GM23338 (cell line): ENCODE measurements around the gene RDH5. TPM values are rescaled to one million over a fixed set of nuclear protein-coding genes. Genes with fewer than 3 reads are reported as not detected.

Source experiments
- ATAC-seq: fragments of 200-7000 bp; cut with Tn5 transposase; 3 replicates; pipeline ENCODE4 v1.9.1; 2020
- DNase-seq: peaks from one replicate; pipeline ENCODE4 v3.0.0-alpha.2; 2015; ENCODE audit warnings: low spot score
- H2AFZ ChIP-seq: fragments of 200-600 bp; sonication (generic); 2 replicates; pipeline ENCODE4 v1.8.0; 2016; ENCODE audit warnings: antibody characterized with exemption, mild to moderate bottlenecking, moderate library complexity
- H3F3A ChIP-seq: fragments of 200-600 bp; sonication (generic); replicated peaks from 2 replicates; pipeline ENCODE4 v1.8.0; 2017; ENCODE audit warnings: antibody characterized with exemption, mixed run types, low read depth
- H3K27ac ChIP-seq: fragments of 200-600 bp; sonication (generic); 2 replicates; pipeline ENCODE4 v1.6.1; 2016; ENCODE audit warnings: low read depth
- H3K27me3 ChIP-seq: fragments of 200-600 bp; sonication (generic); 2 replicates; pipeline ENCODE4 v1.8.0; 2016; ENCODE audit warnings: mild to moderate bottlenecking, mixed run types, moderate library complexity; ENCODE audit not compliant: insufficient read depth
- H3K36me3 ChIP-seq: fragments of 200-600 bp; sonication (generic); 2 replicates; pipeline ENCODE4 v1.8.0; 2016; ENCODE audit warnings: mild to moderate bottlenecking; ENCODE audit not compliant: insufficient read depth
- H3K4me1 ChIP-seq: fragments of 200-600 bp; sonication (generic); 2 replicates; pipeline ENCODE4 v1.8.0; 2016; ENCODE audit warnings: mild to moderate bottlenecking, moderate library complexity; ENCODE audit not compliant: insufficient read depth
- H3K4me2 ChIP-seq: fragments of 200-600 bp; sonication (generic); 2 replicates; pipeline ENCODE4 v1.7.1; 2017; ENCODE audit warnings: mixed run types
- H3K4me3 ChIP-seq: fragments of 200-600 bp; sonication (generic); 2 replicates; pipeline ENCODE4 v1.6.1; 2016; ENCODE audit warnings: mixed run types
- H3K79me2 ChIP-seq: fragments of 200-600 bp; sonication (generic); replicated peaks from 2 replicates; pipeline ENCODE4 v1.8.0; 2017; ENCODE audit warnings: mild to moderate bottlenecking; ENCODE audit not compliant: insufficient read depth
- H3K9me2 ChIP-seq: fragments of 200-600 bp; sonication (generic); 2 replicates; pipeline ENCODE4 v1.8.0; 2017; ENCODE audit not compliant: insufficient read depth
- H4K20me1 ChIP-seq: fragments of 200-600 bp; sonication (generic); replicated peaks from 2 replicates; pipeline ENCODE4 v1.8.0; 2017; ENCODE audit warnings: mild to moderate bottlenecking; ENCODE audit not compliant: insufficient read depth
- H3K27ac Mint-ChIP-seq: 2 replicates; pipeline ENCODE4 v1.8.0; 2020; ENCODE audit warnings: inconsistent platforms, mild to moderate bottlenecking, moderate library complexity, mixed read lengths
- H3K27me3 Mint-ChIP-seq: 3 replicates; pipeline ENCODE4 v1.8.0; 2022; ENCODE audit warnings: low read depth, mild to moderate bottlenecking, moderate library complexity, mixed read lengths, inconsistent platforms; ENCODE audit not compliant: insufficient read depth, poor library complexity
- H3K36me3 Mint-ChIP-seq: 3 replicates; pipeline ENCODE4 v1.8.0; 2021; ENCODE audit warnings: low read depth, mild to moderate bottlenecking, inconsistent platforms, moderate library complexity, mixed read lengths
- H3K4me1 Mint-ChIP-seq: 3 replicates; pipeline ENCODE4 v1.8.0; 2020; ENCODE audit warnings: mild to moderate bottlenecking, inconsistent platforms, mixed read lengths
- H3K4me3 Mint-ChIP-seq: 3 replicates; pipeline ENCODE4 v1.8.0; 2021; ENCODE audit warnings: moderate library complexity, mild to moderate bottlenecking, inconsistent platforms, mixed read lengths
- H3K9me3 Mint-ChIP-seq: 3 replicates; pipeline ENCODE4 v1.8.0; 2020; ENCODE audit warnings: moderate library complexity, mild to moderate bottlenecking, inconsistent platforms, mixed read lengths
- CREB1 ChIP-seq: fragments of 250-450 bp; sonication (Bioruptor Pico); IDR thresholded peaks from 2 replicates; pipeline ENCODE4 v1.5.0; 2020; ENCODE audit warnings: low read depth, mild to moderate bottlenecking, moderate library complexity
- ETS1 ChIP-seq: IDR thresholded peaks from 2 replicates; pipeline ENCODE4 v1.6.1; 2016; ENCODE audit warnings: antibody characterized with exemption
- EZH2 ChIP-seq: fragments of 200-600 bp; sonication (generic); IDR thresholded peaks from one replicate; pipeline ENCODE4 v1.8.0; 2017; ENCODE audit warnings: antibody characterized with exemption, mild to moderate bottlenecking, low read depth; ENCODE audit not compliant: unreplicated experiment
- EZH2phosphoT487 ChIP-seq: fragments of 200-600 bp; sonication (generic); IDR thresholded peaks from one replicate; pipeline ENCODE4 v1.8.1; 2018; ENCODE audit warnings: antibody characterized with exemption; ENCODE audit not compliant: unreplicated experiment
- JUNB ChIP-seq: IDR thresholded peaks from one replicate; pipeline ENCODE4 v1.6.1; 2016; ENCODE audit warnings: antibody characterized with exemption; ENCODE audit not compliant: unreplicated experiment
- NANOG ChIP-seq: IDR thresholded peaks from 2 replicates; pipeline ENCODE4 v1.6.1; 2016; ENCODE audit warnings: antibody characterized with exemption, borderline replicate concordance
- POLR2AphosphoS5 ChIP-seq: IDR thresholded peaks from 2 replicates; pipeline ENCODE4 v1.6.1; 2016; ENCODE audit warnings: antibody characterized with exemption, low read depth
- ZNF114 ChIP-seq: fragments of 250-450 bp; sonication (Bioruptor Pico); IDR thresholded peaks from 2 replicates; pipeline ENCODE4 v1.5.0; 2020; ENCODE audit warnings: mild to moderate bottlenecking, moderate library complexity
- ZNF462 ChIP-seq: fragments of 250-450 bp; sonication (Bioruptor Pico); IDR thresholded peaks from 2 replicates; pipeline ENCODE4 v1.5.0; 2020; ENCODE audit warnings: mild to moderate bottlenecking, moderate library complexity
- polyA plus RNA-seq: library from polyadenylated mRNA; unstranded; fragments of >200 nt; fragmentation: Nextera tagmentation; extraction: Ambion mirVana; gene quantifications from 2 replicates; pipeline ENCODE4 v1.2.1, GENCODE V29; 2016
- total RNA-seq: library from RNA; depleted of rRNA; stranded (reverse); fragments of >200 nt; shearing (Covaris generic); gene quantifications from 2 replicates; pipeline ENCODE4 v1.2.3, GENCODE V29; 2014
- TF ChIP-seq, protein P1 (sequence below), 2 experiments: fragments of 200-600 bp in 1 of 2; sonication (generic) in 1 of 2; conservative IDR thresholded peaks; 2 replicates each; pipeline versions ENCODE4 v1.5.1 to v1.6.1; 2016 to 2017; ENCODE audit warnings: antibody characterized with exemption in 2 of 2, low read depth in 2 of 2, mild to moderate bottlenecking in 2 of 2, moderate library complexity in 1 of 2

Gene RDH5
- total and polyA plus RNA-seq, 2 experiments from 2014 or later, result 3.9 to 7.5 TPM

GRCh38 chr12:55723516-55724225 is 3.5 kb downstream of the RDH5 start:
- no peak overlapping the region for H3K4me3 Mint-ChIP-seq
- H3K4me1 Mint-ChIP-seq, result peaks cover 34% of the 10 kb centered on the region
- TF ChIP-seq NANOG (no peak), JUNB (no peak), EZH2 (no peak), EZH2phosphoT487 (no peak), ZNF114 (CRISPR knock-in tag) (no peak), ETS1 (no peak), CREB1 (CRISPR knock-in tag) (no peak)
- TF ChIP-seq, protein P1, sequence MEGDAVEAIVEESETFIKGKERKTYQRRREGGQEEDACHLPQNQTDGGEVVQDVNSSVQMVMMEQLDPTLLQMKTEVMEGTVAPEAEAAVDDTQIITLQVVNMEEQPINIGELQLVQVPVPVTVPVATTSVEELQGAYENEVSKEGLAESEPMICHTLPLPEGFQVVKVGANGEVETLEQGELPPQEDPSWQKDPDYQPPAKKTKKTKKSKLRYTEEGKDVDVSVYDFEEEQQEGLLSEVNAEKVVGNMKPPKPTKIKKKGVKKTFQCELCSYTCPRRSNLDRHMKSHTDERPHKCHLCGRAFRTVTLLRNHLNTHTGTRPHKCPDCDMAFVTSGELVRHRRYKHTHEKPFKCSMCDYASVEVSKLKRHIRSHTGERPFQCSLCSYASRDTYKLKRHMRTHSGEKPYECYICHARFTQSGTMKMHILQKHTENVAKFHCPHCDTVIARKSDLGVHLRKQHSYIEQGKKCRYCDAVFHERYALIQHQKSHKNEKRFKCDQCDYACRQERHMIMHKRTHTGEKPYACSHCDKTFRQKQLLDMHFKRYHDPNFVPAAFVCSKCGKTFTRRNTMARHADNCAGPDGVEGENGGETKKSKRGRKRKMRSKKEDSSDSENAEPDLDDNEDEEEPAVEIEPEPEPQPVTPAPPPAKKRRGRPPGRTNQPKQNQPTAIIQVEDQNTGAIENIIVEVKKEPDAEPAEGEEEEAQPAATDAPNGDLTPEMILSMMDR (conservative IDR thresholded peaks at IDR 0.05; ENCODE audit: low read depth in 2 of 2), result no peak
- peaks cover 8% of the 10 kb centered on the region; the same call in 1 of the 2 replicates for H3K36me3 ChIP-seq
- H3K27ac ChIP-seq, result no peak overlapping the region
- no peak overlapping the region for H2AFZ ChIP-seq
- H3K4me3 ChIP-seq, result no peak overlapping the region
- ATAC-seq, result no peak
- peaks cover 14% of the 10 kb centered on the region for H3K79me2 ChIP-seq
- no peak overlapping the region for H3K4me2 ChIP-seq
- no peaks in the 10 kb centered on the region for H3K9me3 Mint-ChIP-seq
- H3K27ac Mint-ChIP-seq, result peak overlapping the region; percentile 67; the same call in 1 of the 2 replicates
- peaks cover 20% of the 10 kb centered on the region for H3K4me1 ChIP-seq
- H3K27me3 ChIP-seq, result no peaks in the 10 kb centered on the region
- peaks cover 41% of the 10 kb centered on the region for H3K36me3 Mint-ChIP-seq
- peaks cover 8% of the 10 kb centered on the region; the same call in 1 of the 2 replicates for H3F3A ChIP-seq
- no peaks in the 10 kb centered on the region for H3K9me2 ChIP-seq
- no peak for DNase-seq
- peaks cover 14% of the 10 kb centered on the region for H3K27me3 Mint-ChIP-seq
- H4K20me1 ChIP-seq, result 0 out of 2 replicates have a peak, but pooled peaks cover 6% of the 10 kb centered on the region

- peaks cover 8% of the 10 kb centered on the region; the same call in 1 of the 2 replicates for H3K36me3 ChIP-seq
- TF ChIP-seq JUNB (no peak), POLR2AphosphoS5 (no peak), ZNF462 (CRISPR knock-in tag) (no peak), CREB1 (CRISPR knock-in tag) (no peak)
These were observed 4.2 kb downstream of the RDH5 start for GRCh38 chr12:55724226-55724939.

More at GRCh38 chr12:55724226-55724939, 4.2 kb downstream of the RDH5 start:
- H3K27me3 Mint-ChIP-seq, result peaks cover 11% of the 10 kb centered on the region
- 0 out of 2 replicates have a peak, but pooled peaks cover 6% of the 10 kb centered on the region for H4K20me1 ChIP-seq
- no peak overlapping the region for H3K4me3 ChIP-seq
- peaks cover 14% of the 10 kb centered on the region for H3K79me2 ChIP-seq
- H3K27me3 ChIP-seq, result no peaks in the 10 kb centered on the region
- peak; percentile 11 for ATAC-seq
- no peak overlapping the region for H2AFZ ChIP-seq
- H3K4me2 ChIP-seq, result no peak overlapping the region
- DNase-seq, result peak; percentile 83
- H3K9me3 Mint-ChIP-seq, result no peaks in the 10 kb centered on the region
- peaks cover 28% of the 10 kb centered on the region for H3K4me1 Mint-ChIP-seq
- no peaks in the 10 kb centered on the region for H3K9me2 ChIP-seq
- H3K4me3 Mint-ChIP-seq, result no peak overlapping the region; the same call in 2 of the 3 replicates
- H3K27ac Mint-ChIP-seq, result no peak overlapping the region
- peaks cover 13% of the 10 kb centered on the region for H3K4me1 ChIP-seq
- H3K36me3 Mint-ChIP-seq, result peaks cover 41% of the 10 kb centered on the region
- H3F3A ChIP-seq, result peaks cover 12% of the 10 kb centered on the region; the same call in 1 of the 2 replicates
- peak overlapping the region; percentile 80; the same call in 1 of the 2 replicates for H3K27ac ChIP-seq
